ENCODE data around the gene RAB3A.

The RAB3A gene

DNA sequence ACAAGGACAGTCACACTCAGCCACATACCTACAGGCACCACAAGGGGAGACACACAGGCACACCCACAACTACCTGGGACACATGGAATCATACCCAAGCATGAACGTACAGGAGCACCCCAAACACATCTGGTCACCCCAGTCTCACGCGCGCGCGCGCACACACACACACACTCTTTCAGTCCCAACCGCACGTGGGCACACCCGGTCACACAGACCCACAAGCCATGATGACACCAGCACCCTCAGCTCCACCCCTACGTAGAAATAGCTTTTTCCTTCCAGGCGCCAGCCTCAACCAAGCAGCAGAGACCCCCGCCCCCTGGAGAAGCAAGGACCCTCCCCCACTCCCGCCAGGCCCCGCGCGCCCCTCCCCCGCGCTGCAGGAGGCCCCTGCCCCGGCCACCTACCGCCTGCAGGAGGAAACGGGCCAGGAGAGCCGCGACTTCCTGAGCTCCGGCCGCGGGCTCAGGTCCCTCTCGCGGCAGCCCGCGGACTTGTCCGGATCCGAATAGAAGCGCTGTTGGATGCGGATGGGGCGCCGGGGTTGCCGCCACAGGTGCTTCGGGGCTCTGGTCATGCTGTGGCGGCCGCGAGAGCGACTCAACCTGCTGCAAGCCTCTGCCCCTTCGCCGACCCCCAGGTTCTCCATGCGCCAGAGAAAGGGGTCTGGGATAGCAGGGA is 28.8 kb upstream of the RAB3A start:
- Histone ChIP-seq H3K9ac (ENCODE audit: low read depth, low read length, poor library complexity, severe bottlenecking) (no peak overlapping the region), H3K4me3 (ENCODE audit: low read length, poor library complexity, severe bottlenecking) (no peak overlapping the region), H3K4me1 (ENCODE audit: insufficient read depth, low read length, poor library complexity, severe bottlenecking) (peaks cover 7% of the 10 kb centered on the region), H3K9me3 (ENCODE audit: insufficient read depth, low read depth, low read length) (no peaks in the 10 kb centered on the region), H3K4me2 (ENCODE audit: low read depth, low read length, poor library complexity, severe bottlenecking) (no peak overlapping the region), H3K9me2 (replicated peaks; ENCODE audit: low read depth, low read length) (no peaks in the 10 kb centered on the region), H4K20me1 (ENCODE audit: insufficient read depth, low read length, poor library complexity, severe bottlenecking) (peaks cover 2% of the 10 kb centered on the region), H3K79me2 (ENCODE audit: insufficient read depth, low read length) (no peaks in the 10 kb centered on the region), H3K27me3 (ENCODE audit: insufficient read depth, low read length, poor library complexity, severe bottlenecking) (no peaks in the 10 kb centered on the region), H3F3A (ENCODE audit: low read depth) (no peaks in the 10 kb centered on the region), H2AFZ (ENCODE audit: low read length) (no peak overlapping the region), H3K36me3 (ENCODE audit: insufficient read depth, low read length) (no peaks in the 10 kb centered on the region)
- TF ChIP-seq EZH2phosphoT487 (IDR thresholded peaks at IDR 0.05; ENCODE audit: borderline replicate concordance) = no peak
- TF ChIP-seq, protein P1, sequence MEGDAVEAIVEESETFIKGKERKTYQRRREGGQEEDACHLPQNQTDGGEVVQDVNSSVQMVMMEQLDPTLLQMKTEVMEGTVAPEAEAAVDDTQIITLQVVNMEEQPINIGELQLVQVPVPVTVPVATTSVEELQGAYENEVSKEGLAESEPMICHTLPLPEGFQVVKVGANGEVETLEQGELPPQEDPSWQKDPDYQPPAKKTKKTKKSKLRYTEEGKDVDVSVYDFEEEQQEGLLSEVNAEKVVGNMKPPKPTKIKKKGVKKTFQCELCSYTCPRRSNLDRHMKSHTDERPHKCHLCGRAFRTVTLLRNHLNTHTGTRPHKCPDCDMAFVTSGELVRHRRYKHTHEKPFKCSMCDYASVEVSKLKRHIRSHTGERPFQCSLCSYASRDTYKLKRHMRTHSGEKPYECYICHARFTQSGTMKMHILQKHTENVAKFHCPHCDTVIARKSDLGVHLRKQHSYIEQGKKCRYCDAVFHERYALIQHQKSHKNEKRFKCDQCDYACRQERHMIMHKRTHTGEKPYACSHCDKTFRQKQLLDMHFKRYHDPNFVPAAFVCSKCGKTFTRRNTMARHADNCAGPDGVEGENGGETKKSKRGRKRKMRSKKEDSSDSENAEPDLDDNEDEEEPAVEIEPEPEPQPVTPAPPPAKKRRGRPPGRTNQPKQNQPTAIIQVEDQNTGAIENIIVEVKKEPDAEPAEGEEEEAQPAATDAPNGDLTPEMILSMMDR (conservative IDR thresholded peaks at IDR 0.05; ENCODE audit: low read length) = no peak

- Histone ChIP-seq H4K20me1 (ENCODE audit: insufficient read depth, low read length, poor library complexity, severe bottlenecking) (peaks cover 2% of the 10 kb centered on the region), H3K36me3 (ENCODE audit: insufficient read depth, low read length) (no peaks in the 10 kb centered on the region), H2AFZ (ENCODE audit: low read length) (no peak overlapping the region), H3K4me3 (ENCODE audit: low read length, poor library complexity, severe bottlenecking) (no peak overlapping the region), H3K9ac (ENCODE audit: low read depth, low read length, poor library complexity, severe bottlenecking) (no peak overlapping the region), H3F3A (ENCODE audit: low read depth) (no peaks in the 10 kb centered on the region), H3K27me3 (ENCODE audit: insufficient read depth, low read length, poor library complexity, severe bottlenecking) (no peaks in the 10 kb centered on the region), H3K79me2 (ENCODE audit: insufficient read depth, low read length) (no peaks in the 10 kb centered on the region), H3K9me2 (replicated peaks; ENCODE audit: low read depth, low read length) (no peaks in the 10 kb centered on the region), H3K4me1 (ENCODE audit: insufficient read depth, low read length, poor library complexity, severe bottlenecking) (peaks cover 7% of the 10 kb centered on the region), H3K4me2 (ENCODE audit: low read depth, low read length, poor library complexity, severe bottlenecking) (no peak overlapping the region), H3K9me3 (ENCODE audit: insufficient read depth, low read depth, low read length) (no peaks in the 10 kb centered on the region)
- TF ChIP-seq EZH2phosphoT487 (IDR thresholded peaks at IDR 0.05; ENCODE audit: borderline replicate concordance) = no peak
- TF ChIP-seq, protein P1 (conservative IDR thresholded peaks at IDR 0.05; ENCODE audit: low read length) = no peak
Measured at GRCh38 chr19:18231775-18232174, 27.9 kb upstream of the RAB3A start.

- Histone ChIP-seq H3K27me3 (ENCODE audit: insufficient read depth, low read length, poor library complexity, severe bottlenecking) (no peaks in the 10 kb centered on the region), H3K4me3 (ENCODE audit: low read length, poor library complexity, severe bottlenecking) (no peak overlapping the region), H3K79me2 (ENCODE audit: insufficient read depth, low read length) (no peaks in the 10 kb centered on the region), H3K9ac (ENCODE audit: low read depth, low read length, poor library complexity, severe bottlenecking) (no peak overlapping the region), H3K4me2 (ENCODE audit: low read depth, low read length, poor library complexity, severe bottlenecking) (no peak overlapping the region), H3F3A (ENCODE audit: low read depth) (no peaks in the 10 kb centered on the region), H3K9me2 (replicated peaks; ENCODE audit: low read depth, low read length) (no peaks in the 10 kb centered on the region), H4K20me1 (ENCODE audit: insufficient read depth, low read length, poor library complexity, severe bottlenecking) (peaks cover 2% of the 10 kb centered on the region), H3K4me1 (ENCODE audit: insufficient read depth, low read length, poor library complexity, severe bottlenecking) (peaks cover 7% of the 10 kb centered on the region), H2AFZ (ENCODE audit: low read length) (no peak overlapping the region), H3K36me3 (ENCODE audit: insufficient read depth, low read length) (no peaks in the 10 kb centered on the region), H3K9me3 (ENCODE audit: insufficient read depth, low read depth, low read length) (no peaks in the 10 kb centered on the region)
- TF ChIP-seq EZH2phosphoT487 (IDR thresholded peaks at IDR 0.05; ENCODE audit: borderline replicate concordance) = no peak
- TF ChIP-seq, protein P1 (conservative IDR thresholded peaks at IDR 0.05; ENCODE audit: low read length) = no peak
Measured at GRCh38 chr19:18230941-18231734, 27.3 kb upstream of the RAB3A start.
